OCI-LY1 (cell line): Measurements from ENCODE around the gene EYA2.

Experiments used
- EZH2 ChIP-seq: fragments of 200-600 bp; sonication (generic), shearing (Covaris generic); IDR thresholded peaks from 2 replicates; pipeline ENCODE4 v1.8.0; 2017; ENCODE audit warnings: borderline replicate concordance, mixed run types, mild to moderate bottlenecking, antibody characterized with exemption, low read length, moderate library complexity, mixed read lengths
- TF ChIP-seq, protein P1 (sequence below): fragments of 200-600 bp; sonication (generic), shearing (Covaris generic); IDR thresholded peaks from 2 replicates; pipeline ENCODE4 v1.5.1; 2017; ENCODE audit warnings: mild to moderate bottlenecking, antibody characterized with exemption, low read length, moderate library complexity, mixed read lengths

DNA sequence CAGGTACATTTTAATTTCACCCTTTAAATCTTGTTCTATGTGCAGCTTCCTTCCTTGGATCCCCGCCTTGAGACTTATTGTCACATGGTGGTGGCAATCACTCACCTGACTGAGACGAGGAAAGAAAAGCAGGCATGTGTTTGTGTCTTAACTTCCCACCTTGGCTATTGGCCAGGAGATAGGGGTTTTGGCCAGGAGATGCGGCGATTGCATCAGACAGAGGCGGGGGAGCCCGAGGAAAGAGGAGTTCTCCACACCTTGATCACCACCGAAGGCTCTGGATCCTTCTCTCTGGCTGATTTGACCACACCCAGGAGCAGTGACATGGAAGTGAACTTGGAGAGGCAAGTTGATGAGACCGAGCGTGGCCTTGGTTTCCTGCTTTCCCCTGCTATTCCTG is 49.7 kb upstream of the EYA2 start:
- TF ChIP-seq, protein P1, sequence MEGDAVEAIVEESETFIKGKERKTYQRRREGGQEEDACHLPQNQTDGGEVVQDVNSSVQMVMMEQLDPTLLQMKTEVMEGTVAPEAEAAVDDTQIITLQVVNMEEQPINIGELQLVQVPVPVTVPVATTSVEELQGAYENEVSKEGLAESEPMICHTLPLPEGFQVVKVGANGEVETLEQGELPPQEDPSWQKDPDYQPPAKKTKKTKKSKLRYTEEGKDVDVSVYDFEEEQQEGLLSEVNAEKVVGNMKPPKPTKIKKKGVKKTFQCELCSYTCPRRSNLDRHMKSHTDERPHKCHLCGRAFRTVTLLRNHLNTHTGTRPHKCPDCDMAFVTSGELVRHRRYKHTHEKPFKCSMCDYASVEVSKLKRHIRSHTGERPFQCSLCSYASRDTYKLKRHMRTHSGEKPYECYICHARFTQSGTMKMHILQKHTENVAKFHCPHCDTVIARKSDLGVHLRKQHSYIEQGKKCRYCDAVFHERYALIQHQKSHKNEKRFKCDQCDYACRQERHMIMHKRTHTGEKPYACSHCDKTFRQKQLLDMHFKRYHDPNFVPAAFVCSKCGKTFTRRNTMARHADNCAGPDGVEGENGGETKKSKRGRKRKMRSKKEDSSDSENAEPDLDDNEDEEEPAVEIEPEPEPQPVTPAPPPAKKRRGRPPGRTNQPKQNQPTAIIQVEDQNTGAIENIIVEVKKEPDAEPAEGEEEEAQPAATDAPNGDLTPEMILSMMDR, result no peak
- no peak for TF ChIP-seq EZH2
